22Rv1 (cell line): ENCODE data around the gene SYT15B.
"Not testable (repeated sequence)": the region's sequence is repeated elsewhere in the genome, so short reads cannot be mapped to it uniquely, and the experiment has no call there.

Experiments
- ZFX ChIP-seq: fragments of 450-650 bp; IDR thresholded peaks from 2 replicates; pipeline ENCODE4 v1.6.1; 2017; ENCODE audit warnings: antibody characterized with exemption, borderline replicate concordance
- TF ChIP-seq, protein P1 (sequence below): fragments of 450-650 bp; IDR thresholded peaks from 2 replicates; pipeline ENCODE4 v1.5.1; 2017; ENCODE audit warnings: mild to moderate bottlenecking

DNA sequence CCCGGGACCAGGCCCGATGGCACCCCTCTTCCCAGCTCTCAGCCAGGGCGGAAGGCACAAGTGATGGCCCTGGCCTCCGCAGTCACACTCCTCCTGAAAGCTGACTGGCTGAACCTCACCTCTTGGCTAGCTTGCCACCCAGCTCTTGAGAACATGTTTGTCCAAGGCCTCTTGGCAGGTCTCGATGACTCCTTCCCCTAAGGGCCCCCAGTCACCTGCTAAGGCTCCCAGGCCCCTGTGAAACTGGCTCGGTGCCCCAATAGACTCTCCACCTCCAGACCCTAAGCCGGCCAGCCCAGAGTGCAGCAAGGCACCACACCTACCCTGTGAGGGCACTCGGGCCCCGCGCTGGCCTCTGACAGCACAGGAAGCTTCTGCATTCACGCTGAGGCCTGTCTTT is 4.5 kb downstream of the SYT15B start:
- TF ChIP-seq, protein P1, sequence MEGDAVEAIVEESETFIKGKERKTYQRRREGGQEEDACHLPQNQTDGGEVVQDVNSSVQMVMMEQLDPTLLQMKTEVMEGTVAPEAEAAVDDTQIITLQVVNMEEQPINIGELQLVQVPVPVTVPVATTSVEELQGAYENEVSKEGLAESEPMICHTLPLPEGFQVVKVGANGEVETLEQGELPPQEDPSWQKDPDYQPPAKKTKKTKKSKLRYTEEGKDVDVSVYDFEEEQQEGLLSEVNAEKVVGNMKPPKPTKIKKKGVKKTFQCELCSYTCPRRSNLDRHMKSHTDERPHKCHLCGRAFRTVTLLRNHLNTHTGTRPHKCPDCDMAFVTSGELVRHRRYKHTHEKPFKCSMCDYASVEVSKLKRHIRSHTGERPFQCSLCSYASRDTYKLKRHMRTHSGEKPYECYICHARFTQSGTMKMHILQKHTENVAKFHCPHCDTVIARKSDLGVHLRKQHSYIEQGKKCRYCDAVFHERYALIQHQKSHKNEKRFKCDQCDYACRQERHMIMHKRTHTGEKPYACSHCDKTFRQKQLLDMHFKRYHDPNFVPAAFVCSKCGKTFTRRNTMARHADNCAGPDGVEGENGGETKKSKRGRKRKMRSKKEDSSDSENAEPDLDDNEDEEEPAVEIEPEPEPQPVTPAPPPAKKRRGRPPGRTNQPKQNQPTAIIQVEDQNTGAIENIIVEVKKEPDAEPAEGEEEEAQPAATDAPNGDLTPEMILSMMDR, result not testable (repeated sequence)
- TF ChIP-seq ZFX, result not testable (repeated sequence)
